Measurements from ENCODE around the gene DNAJC22. TPM values are rescaled to one million over a fixed set of nuclear protein-coding genes. Genes with fewer than 3 reads are reported as not detected.

The DNAJC22 gene
- total and polyA plus RNA-seq, 9 of the 15 experiments (the other 6 are each of a cell fraction or from before 2014, with no cell fraction given): 0.10 to 1.2 (median 0.47) TPM

DNA sequence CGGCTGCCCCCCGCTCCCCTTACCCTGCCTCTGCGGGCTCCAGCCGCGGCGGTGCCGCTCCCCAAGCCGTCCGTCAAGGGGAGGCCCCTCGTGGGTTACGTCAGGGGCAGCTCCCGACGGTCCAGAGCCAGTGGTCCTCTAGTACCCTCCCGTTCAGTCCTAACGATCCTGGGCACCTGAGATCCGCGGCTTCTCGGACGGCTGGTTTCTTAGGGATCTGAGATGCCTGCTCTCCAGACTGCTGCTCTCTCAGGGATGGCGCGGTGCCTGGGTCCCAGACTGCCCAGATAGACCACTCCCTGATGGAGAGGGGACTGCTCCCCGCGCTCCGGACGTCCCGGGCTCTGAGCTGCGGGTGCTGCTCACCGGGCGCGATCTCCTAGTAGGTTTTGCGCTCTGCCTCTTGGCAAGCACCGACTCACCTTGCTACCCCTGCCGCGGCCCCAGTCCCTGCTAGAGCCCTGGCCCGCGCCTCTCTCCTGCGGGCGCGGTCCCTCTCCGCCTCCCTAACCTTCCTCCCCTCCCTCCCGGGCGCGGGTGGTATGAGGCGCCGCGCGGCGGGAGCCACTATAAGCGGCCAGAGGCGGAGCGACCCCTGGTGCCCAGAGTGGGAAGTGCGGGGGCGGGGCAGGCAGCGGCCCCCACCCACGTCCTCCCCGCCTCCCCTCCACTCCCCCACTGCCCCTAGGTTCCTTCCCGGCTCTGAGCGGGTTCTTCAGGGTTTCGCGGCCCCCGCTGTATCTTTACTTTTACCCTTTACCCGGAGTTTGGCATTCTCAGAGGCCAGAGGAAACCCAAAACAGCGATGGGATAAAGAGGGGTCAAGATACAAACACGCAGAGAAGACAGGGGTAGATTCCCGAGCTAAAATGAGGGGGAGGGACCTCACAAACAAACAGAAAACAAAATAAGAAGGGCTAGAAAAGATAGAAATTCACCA is 9.8 kb upstream of the DNAJC22 start, which contains the start of gene C1QL4 (continued):
- TF ChIP-seq, protein P1, sequence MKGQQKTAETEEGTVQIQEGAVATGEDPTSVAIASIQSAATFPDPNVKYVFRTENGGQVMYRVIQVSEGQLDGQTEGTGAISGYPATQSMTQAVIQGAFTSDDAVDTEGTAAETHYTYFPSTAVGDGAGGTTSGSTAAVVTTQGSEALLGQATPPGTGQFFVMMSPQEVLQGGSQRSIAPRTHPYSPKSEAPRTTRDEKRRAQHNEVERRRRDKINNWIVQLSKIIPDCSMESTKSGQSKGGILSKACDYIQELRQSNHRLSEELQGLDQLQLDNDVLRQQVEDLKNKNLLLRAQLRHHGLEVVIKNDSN (CRISPR knock-in tag; IDR thresholded peaks at IDR 0.05): peak; percentile 30; the same call in 1 of the 2 replicates
- no peak for TF ChIP-seq GTF2E2 (tag; IDR thresholded peaks at IDR 0.05)
- no peak for TF ChIP-seq ASH1L (IDR thresholded peaks at IDR 0.05; ENCODE audit: borderline replicate concordance, low read depth, partially characterized antibody)
- no peak for TF ChIP-seq CAMTA2 (CRISPR knock-in tag; conservative IDR thresholded peaks at IDR 0.05)
- TF ChIP-seq, protein P2, sequence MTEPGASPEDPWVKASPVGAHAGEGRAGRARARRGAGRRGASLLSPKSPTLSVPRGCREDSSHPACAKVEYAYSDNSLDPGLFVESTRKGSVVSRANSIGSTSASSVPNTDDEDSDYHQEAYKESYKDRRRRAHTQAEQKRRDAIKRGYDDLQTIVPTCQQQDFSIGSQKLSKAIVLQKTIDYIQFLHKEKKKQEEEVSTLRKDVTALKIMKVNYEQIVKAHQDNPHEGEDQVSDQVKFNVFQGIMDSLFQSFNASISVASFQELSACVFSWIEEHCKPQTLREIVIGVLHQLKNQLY (CRISPR knock-in tag; conservative IDR thresholded peaks at IDR 0.05): no peak
- TF ChIP-seq, protein P3, sequence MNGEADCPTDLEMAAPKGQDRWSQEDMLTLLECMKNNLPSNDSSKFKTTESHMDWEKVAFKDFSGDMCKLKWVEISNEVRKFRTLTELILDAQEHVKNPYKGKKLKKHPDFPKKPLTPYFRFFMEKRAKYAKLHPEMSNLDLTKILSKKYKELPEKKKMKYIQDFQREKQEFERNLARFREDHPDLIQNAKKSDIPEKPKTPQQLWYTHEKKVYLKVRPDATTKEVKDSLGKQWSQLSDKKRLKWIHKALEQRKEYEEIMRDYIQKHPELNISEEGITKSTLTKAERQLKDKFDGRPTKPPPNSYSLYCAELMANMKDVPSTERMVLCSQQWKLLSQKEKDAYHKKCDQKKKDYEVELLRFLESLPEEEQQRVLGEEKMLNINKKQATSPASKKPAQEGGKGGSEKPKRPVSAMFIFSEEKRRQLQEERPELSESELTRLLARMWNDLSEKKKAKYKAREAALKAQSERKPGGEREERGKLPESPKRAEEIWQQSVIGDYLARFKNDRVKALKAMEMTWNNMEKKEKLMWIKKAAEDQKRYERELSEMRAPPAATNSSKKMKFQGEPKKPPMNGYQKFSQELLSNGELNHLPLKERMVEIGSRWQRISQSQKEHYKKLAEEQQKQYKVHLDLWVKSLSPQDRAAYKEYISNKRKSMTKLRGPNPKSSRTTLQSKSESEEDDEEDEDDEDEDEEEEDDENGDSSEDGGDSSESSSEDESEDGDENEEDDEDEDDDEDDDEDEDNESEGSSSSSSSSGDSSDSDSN (IDR thresholded peaks at IDR 0.05; ENCODE audit: borderline replicate concordance in 1 of 2, low read depth in 2 of 2, low read length in 2 of 2): peak; percentile 80 to 89; a peak in 2 of 4 replicates
- TF ChIP-seq ZNF354B (CRISPR knock-in tag; IDR thresholded peaks at IDR 0.05): no peak
- TF ChIP-seq SIX5 (IDR thresholded peaks at IDR 0.05; ENCODE audit: borderline replicate concordance in 1 of 2, insufficient read depth in 1 of 2, low read depth in 1 of 2, low read length in 2 of 2): no peak
- TF ChIP-seq ZNF589 (CRISPR knock-in tag; IDR thresholded peaks at IDR 0.05; ENCODE audit: low read depth): no peak
- TF ChIP-seq SPI1 (IDR thresholded peaks at IDR 0.05; ENCODE audit: borderline replicate concordance, low read depth, low read length): no peak
- no peak for TF ChIP-seq CHD2 (IDR thresholded peaks at IDR 0.05; ENCODE audit: low read depth, low read length)
- TF ChIP-seq ZSCAN32 (CRISPR knock-in tag; IDR thresholded peaks at IDR 0.05): no peak
- TF ChIP-seq PURB (CRISPR knock-in tag; IDR thresholded peaks at IDR 0.05; ENCODE audit: low read depth): no peak
- no peak for TF ChIP-seq HLTF (IDR thresholded peaks at IDR 0.05)
- no peak for TF ChIP-seq ZNF668 (CRISPR knock-in tag; IDR thresholded peaks at IDR 0.05)
- TF ChIP-seq, protein P4, sequence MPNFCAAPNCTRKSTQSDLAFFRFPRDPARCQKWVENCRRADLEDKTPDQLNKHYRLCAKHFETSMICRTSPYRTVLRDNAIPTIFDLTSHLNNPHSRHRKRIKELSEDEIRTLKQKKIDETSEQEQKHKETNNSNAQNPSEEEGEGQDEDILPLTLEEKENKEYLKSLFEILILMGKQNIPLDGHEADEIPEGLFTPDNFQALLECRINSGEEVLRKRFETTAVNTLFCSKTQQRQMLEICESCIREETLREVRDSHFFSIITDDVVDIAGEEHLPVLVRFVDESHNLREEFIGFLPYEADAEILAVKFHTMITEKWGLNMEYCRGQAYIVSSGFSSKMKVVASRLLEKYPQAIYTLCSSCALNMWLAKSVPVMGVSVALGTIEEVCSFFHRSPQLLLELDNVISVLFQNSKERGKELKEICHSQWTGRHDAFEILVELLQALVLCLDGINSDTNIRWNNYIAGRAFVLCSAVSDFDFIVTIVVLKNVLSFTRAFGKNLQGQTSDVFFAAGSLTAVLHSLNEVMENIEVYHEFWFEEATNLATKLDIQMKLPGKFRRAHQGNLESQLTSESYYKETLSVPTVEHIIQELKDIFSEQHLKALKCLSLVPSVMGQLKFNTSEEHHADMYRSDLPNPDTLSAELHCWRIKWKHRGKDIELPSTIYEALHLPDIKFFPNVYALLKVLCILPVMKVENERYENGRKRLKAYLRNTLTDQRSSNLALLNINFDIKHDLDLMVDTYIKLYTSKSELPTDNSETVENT (CRISPR knock-in tag; IDR thresholded peaks at IDR 0.05): 0 out of 2 replicates have a peak, but pooled peaks have one; percentile 62
- TF ChIP-seq ZNF644 (tag; IDR thresholded peaks at IDR 0.05; ENCODE audit: low read depth): no peak
- TF ChIP-seq POLR2H (tag; IDR thresholded peaks at IDR 0.05; ENCODE audit: low read depth): no peak
- TF ChIP-seq ERF (CRISPR knock-in tag; IDR thresholded peaks at IDR 0.05): no peak
- TF ChIP-seq THRAP3 (IDR thresholded peaks at IDR 0.05; ENCODE audit: borderline replicate concordance): no peak
- no peak for TF ChIP-seq SIN3B (IDR thresholded peaks at IDR 0.05; ENCODE audit: low read depth)
